Left lung (tissue), 10 donors: ENCODE data around the gene ERN2. TPM values are rescaled to one million over a fixed set of nuclear protein-coding genes. Genes with fewer than 3 reads are reported as not detected.
"Not testable (repeated sequence)": the region's sequence is repeated elsewhere in the genome, so short reads cannot be mapped to it uniquely, and the experiment has no call there.

ENCODE experiments used
- ATAC-seq: fragments of 200-7000 bp; cut with Tn5 transposase; one replicate; pipeline ENCODE4 v1.9.1; 2020; ENCODE audit warnings: moderate library complexity
- DNase-seq, 4 donors: peaks; one replicate each; pipeline ENCODE4 v3.0.0-alpha.2; 2013 to 2020
- H3K27ac ChIP-seq, 2 donors: fragments of 200-600 bp; sonication (generic) in 1 of 2; one replicate each; pipeline versions ENCODE4 v1.5.0 to v1.8.0; 2020 to 2021
- H3K27me3 ChIP-seq, 2 donors: fragments of 200-600 bp; sonication (generic) in 1 of 2; one replicate each; pipeline versions ENCODE4 v1.5.0 to v1.8.0; 2020 to 2021
- H3K36me3 ChIP-seq, 2 donors: fragments of 200-600 bp; sonication (generic) in 1 of 2; one replicate each; pipeline versions ENCODE4 v1.5.0 to v1.8.0; 2020 to 2021
- H3K4me1 ChIP-seq, 2 donors: fragments of 200-600 bp; one replicate each; pipeline ENCODE4 v1.8.0; 2021
- H3K4me3 ChIP-seq, 2 donors: fragments of 200-600 bp; sonication (generic) in 1 of 2; one replicate each; pipeline versions ENCODE4 v1.5.0 to v1.8.0; 2020 to 2021; ENCODE audit warnings: mild to moderate bottlenecking in 1 of 2
- H3K9me3 ChIP-seq, 2 donors: fragments of 200-600 bp; sonication (generic) in 1 of 2; one replicate each; pipeline versions ENCODE4 v1.5.0 to v1.8.0; 2020 to 2021
- intact Hi-C, 2 donors: fragments of 100-400 bp; cut with DNase I; formaldehyde crosslinking; loops; one replicate each; pipeline versions ENCODE4 v1.11.2 to v1.14.2; 2022
- polyA plus RNA-seq, 6 donors: library from polyadenylated mRNA; unstranded; fragments of 120-200 nt; gene quantifications; one replicate each; pipeline ENCODE4 v1.2.1, GENCODE V29; 2013; ENCODE audit not compliant: insufficient read length in 6 of 6
- total RNA-seq, 2 donors: library from RNA; stranded (reverse); fragmentation: NEBNext Ultra II Directional; extraction: Animal tissue kit (Norgen Biotek cat#: 25700); gene quantifications; one replicate each; pipeline ENCODE4 v1.2.1, GENCODE V29; 2021
- TF ChIP-seq, protein P1 (sequence below), 2 donors: fragments of 200-600 bp; sonication (generic) in 1 of 2; IDR thresholded peaks; one replicate each; pipeline versions ENCODE4 v1.5.0 to v1.8.0; 2021; ENCODE audit warnings: antibody characterized with exemption in 2 of 2
- donor health status: DM: no; HTN: yes; CAD: no.
- donor health status: DM: no; HTN: no; CAD: no.

The ERN2 gene
- total and polyA plus RNA-seq, 8 donors, result 0.10 to 0.84 (median 0.18) TPM; not detected in 1

- peak within 1 kb of the TSS in 1 of 2 donors; percentile 2 for H3K4me3 ChIP-seq
- no peaks in the 10 kb centered on the region for H3K9me3 ChIP-seq
- DNase-seq, result peak in 1 of 4 donors; percentile 73
- H3K4me1 ChIP-seq, result peaks cover 0 to 9% of the 10 kb centered on the region in 2 donors
- no peaks in the 10 kb centered on the region for H3K36me3 ChIP-seq
- TF ChIP-seq, protein P1, sequence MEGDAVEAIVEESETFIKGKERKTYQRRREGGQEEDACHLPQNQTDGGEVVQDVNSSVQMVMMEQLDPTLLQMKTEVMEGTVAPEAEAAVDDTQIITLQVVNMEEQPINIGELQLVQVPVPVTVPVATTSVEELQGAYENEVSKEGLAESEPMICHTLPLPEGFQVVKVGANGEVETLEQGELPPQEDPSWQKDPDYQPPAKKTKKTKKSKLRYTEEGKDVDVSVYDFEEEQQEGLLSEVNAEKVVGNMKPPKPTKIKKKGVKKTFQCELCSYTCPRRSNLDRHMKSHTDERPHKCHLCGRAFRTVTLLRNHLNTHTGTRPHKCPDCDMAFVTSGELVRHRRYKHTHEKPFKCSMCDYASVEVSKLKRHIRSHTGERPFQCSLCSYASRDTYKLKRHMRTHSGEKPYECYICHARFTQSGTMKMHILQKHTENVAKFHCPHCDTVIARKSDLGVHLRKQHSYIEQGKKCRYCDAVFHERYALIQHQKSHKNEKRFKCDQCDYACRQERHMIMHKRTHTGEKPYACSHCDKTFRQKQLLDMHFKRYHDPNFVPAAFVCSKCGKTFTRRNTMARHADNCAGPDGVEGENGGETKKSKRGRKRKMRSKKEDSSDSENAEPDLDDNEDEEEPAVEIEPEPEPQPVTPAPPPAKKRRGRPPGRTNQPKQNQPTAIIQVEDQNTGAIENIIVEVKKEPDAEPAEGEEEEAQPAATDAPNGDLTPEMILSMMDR (IDR thresholded peaks at IDR 0.05), result no peak
- peaks cover 21 to 79% of the 10 kb centered on the region in 2 donors for H3K27me3 ChIP-seq
- ATAC-seq, result no peak
- intact Hi-C loops, result no loop called here
- no peak within 1 kb of the TSS for H3K27ac ChIP-seq
Measured at GRCh38 chr16:23754594-23755483, 41.8 kb upstream of the ERN2 start, which contains the start of gene CHP2. CHP2 (plus strand) TSS chr16:23755026; CDS start chr16:23755050, 24 bp downstream.

DNA sequence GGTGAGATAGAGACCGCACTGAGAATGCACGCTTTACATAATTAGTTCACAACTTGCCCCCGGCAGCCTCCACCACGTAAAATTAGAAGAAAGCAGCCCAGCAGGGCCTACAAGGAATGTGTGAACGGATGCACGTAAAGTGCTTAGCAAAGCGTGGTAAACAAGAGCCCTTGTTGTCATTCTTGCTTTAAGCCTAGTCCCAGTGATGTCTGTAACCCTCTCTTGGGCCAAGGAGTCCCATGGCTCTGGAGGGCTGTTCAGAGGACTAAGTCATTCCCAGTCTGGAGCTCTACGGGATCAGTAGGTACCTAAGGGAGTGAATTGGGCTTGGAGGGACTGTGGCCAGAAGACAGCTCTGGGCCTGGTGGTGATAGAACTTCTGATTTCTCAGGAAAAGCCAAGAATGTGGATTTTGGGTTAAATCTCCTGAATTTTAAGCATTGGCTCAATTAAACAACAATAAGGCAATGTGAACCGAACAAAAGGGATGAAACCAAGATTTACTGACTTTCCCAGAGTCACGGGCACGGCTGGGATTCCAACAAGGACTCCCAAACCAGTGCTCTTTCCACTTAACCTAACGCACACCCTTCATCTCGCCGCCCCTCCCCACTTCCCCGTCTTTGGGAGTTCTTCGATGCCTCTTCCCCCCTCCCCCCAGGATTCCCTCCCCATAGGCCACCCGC, 41.0 kb upstream of the ERN2 start:
- intact Hi-C loops, result no loop called here
- Histone ChIP-seq H3K36me3 (no peaks in the 10 kb centered on the region), H3K27me3 (peaks cover 21 to 71% of the 10 kb centered on the region in 2 donors), H3K9me3 (no peaks in the 10 kb centered on the region), H3K4me3 (no peak overlapping the region), H3K4me1 (peaks cover 0 to 9% of the 10 kb centered on the region in 2 donors), H3K27ac (no peak overlapping the region)
- DNase-seq (no peak), ATAC-seq (no peak)
- TF ChIP-seq, protein P1 (IDR thresholded peaks at IDR 0.05), result no peak

- ATAC-seq, H3K36me3 ChIP-seq, H3K9me3 ChIP-seq, H3K27ac ChIP-seq, intact Hi-C loops, H3K4me3 ChIP-seq, H3K4me1 ChIP-seq, DNase-seq: not testable (repeated sequence)
- peaks cover 21 to 59% of the 10 kb centered on the region in 2 donors for H3K27me3 ChIP-seq
Measured at GRCh38 chr16:23751053-23751452, 38.0 kb upstream of the ERN2 start.

DNA sequence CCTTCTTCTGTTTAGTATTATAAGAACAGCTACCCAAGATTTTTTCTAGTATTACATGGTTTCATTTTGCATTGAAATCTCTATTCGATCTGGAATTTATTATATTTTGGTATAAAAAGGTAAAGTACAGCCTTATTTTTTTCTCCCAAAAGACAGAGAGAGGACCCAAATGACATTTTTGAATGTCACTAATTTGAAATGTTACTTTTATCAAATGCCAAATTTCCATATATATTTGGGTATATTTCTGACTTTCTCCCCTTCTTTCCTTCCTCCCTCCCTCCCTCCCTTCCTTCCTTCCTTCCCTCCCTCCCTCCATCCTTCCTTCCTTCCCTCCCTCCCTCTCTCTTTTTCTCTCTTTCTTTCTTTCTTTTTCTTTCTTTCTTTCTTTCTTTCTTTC, 35.6 kb upstream of the ERN2 start:
- Histone ChIP-seq H3K4me1 (no peaks in the 10 kb centered on the region), H3K27ac (no peak overlapping the region), H3K9me3 (no peaks in the 10 kb centered on the region), H3K36me3 (no peaks in the 10 kb centered on the region), H3K27me3 (peaks cover 0 to 50% of the 10 kb centered on the region in 2 donors), H3K4me3 (no peak overlapping the region)
- intact Hi-C loops, result no loop called here
- DNase-seq (no peak), ATAC-seq (no peak)
- TF ChIP-seq, protein P1 (IDR thresholded peaks at IDR 0.05), result no peak

DNA sequence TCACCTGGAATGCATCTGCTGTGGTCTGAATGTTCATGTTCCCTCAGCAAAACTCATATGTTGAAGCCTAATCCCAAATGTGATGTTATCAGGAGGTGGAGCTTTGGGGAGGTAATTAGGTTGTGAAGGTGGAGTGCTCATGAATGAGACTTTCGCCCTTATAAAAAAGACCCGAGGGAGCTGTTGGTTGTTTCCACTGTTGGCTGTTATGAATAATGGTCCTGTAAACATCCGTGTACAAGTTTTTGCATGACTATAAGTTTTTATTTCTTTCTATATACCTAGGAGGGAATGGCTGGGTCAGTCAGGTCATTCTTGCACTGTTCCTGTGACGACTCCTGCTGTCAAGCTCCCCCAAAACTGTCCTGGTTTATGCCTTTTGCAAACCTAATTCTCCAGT, 32.2 kb upstream of the ERN2 start:
- intact Hi-C loops, result no loop called here
- no peak overlapping the region for H3K27ac ChIP-seq
- TF ChIP-seq, protein P1 (IDR thresholded peaks at IDR 0.05), result no peak
- H3K4me1 ChIP-seq, result no peaks in the 10 kb centered on the region
- no peaks in the 10 kb centered on the region for H3K36me3 ChIP-seq
- DNase-seq (no peak), ATAC-seq (no peak)
- no peak overlapping the region for H3K4me3 ChIP-seq
- no peaks in the 10 kb centered on the region for H3K9me3 ChIP-seq
- H3K27me3 ChIP-seq, result peaks cover 0 to 46% of the 10 kb centered on the region in 2 donors
